ENCODE results near the gene PHLDB3. TPM values are rescaled to one million over a fixed set of nuclear protein-coding genes. Genes with fewer than 3 reads are reported as not detected.

The PHLDB3 gene
- polyA plus RNA-seq, 1 experiment = 5.3 TPM

- H3K27me3 ChIP-seq (ENCODE audit: control insufficient read depth, insufficient read depth, low read length) = no peaks in the 10 kb centered on the region
- ChIA-PET POLR2A (no interaction called here), CTCF (interaction anchor here (1.0 kb wide), 1 partner anchor 9 kb away, joined by 4 read pairs; no protein-coding TSS in a partner anchor)
- DNase-seq (ENCODE audit: low read depth) = no peak
- no peaks in the 10 kb centered on the region for H3K36me3 ChIP-seq (ENCODE audit: control insufficient read depth, insufficient read depth, low read length)
- no peak overlapping the region for H3K4me3 ChIP-seq (ENCODE audit: low read depth, low read length)
- TF ChIP-seq, protein P1, sequence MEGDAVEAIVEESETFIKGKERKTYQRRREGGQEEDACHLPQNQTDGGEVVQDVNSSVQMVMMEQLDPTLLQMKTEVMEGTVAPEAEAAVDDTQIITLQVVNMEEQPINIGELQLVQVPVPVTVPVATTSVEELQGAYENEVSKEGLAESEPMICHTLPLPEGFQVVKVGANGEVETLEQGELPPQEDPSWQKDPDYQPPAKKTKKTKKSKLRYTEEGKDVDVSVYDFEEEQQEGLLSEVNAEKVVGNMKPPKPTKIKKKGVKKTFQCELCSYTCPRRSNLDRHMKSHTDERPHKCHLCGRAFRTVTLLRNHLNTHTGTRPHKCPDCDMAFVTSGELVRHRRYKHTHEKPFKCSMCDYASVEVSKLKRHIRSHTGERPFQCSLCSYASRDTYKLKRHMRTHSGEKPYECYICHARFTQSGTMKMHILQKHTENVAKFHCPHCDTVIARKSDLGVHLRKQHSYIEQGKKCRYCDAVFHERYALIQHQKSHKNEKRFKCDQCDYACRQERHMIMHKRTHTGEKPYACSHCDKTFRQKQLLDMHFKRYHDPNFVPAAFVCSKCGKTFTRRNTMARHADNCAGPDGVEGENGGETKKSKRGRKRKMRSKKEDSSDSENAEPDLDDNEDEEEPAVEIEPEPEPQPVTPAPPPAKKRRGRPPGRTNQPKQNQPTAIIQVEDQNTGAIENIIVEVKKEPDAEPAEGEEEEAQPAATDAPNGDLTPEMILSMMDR (IDR thresholded peaks at IDR 0.05; ENCODE audit: insufficient read depth, low read depth, low read length) = no peak
Observed at GRCh38 chr19:43429395-43429794, 75.2 kb downstream of the PHLDB3 start.

- CTCF ChIA-PET = interaction anchor here (0.6 to 3.1 kb wide), 16 partner anchors 9 to 1867 kb away, joined by 3 to 12 read pairs (median 3); partner anchors contain the start of gene ZNF575
- POLR2A ChIA-PET = no interaction called here
- TF ChIP-seq, protein P1 (IDR thresholded peaks at IDR 0.05; ENCODE audit: insufficient read depth, low read depth, low read length) = peak; percentile 70
- no peak for DNase-seq (ENCODE audit: low read depth)
- Histone ChIP-seq H3K36me3 (ENCODE audit: control insufficient read depth, insufficient read depth, low read length) (no peaks in the 10 kb centered on the region), H3K4me3 (ENCODE audit: low read depth, low read length) (no peak overlapping the region), H3K27me3 (ENCODE audit: control insufficient read depth, insufficient read depth, low read length) (peaks cover 2% of the 10 kb centered on the region; the same call in 1 of the 2 replicates)
Observed at GRCh38 chr19:43425567-43426392, 78.8 kb downstream of the PHLDB3 start.

Other genes starting within 250 kb of the PHLDB3 start
- 5.5 and 8.6 TPM in 2 replicates for gene PSG9, start 235.2 kb downstream of the PHLDB3 start, polyA plus RNA-seq (2011; rRNA removed)
- 1.1 and 1.7 TPM in 2 replicates for gene CD177, start 151.1 kb downstream of the PHLDB3 start, polyA plus RNA-seq (2011; rRNA removed)
- not detected in 2 replicates for gene TEX101, start 89.9 kb downstream of the PHLDB3 start, polyA plus RNA-seq (2011; rRNA removed)
- 0.32 and 0.70 TPM in 2 replicates for gene LYPD3, start 39.1 kb downstream of the PHLDB3 start, polyA plus RNA-seq (2011; rRNA removed)
- gene ETHE1, start 22.5 kb upstream of the PHLDB3 start, polyA plus RNA-seq (2011; rRNA removed) = 188 and 261 TPM in 2 replicates
- gene ZNF575, start 28.4 kb upstream of the PHLDB3 start, polyA plus RNA-seq (2011; rRNA removed) = 0.09 and 0.33 TPM in 2 replicates
- 22.8 and 30.8 TPM in 2 replicates for gene XRCC1, start 70.8 kb upstream of the PHLDB3 start, polyA plus RNA-seq (2011; rRNA removed)
- gene PINLYP, start 71.1 kb upstream of the PHLDB3 start, polyA plus RNA-seq (2011; rRNA removed) = 2.0 and 2.2 TPM in 2 replicates
- gene IRGQ, start 91.4 kb upstream of the PHLDB3 start, polyA plus RNA-seq (2011; rRNA removed) = 5.4 and 7.0 TPM in 2 replicates
- gene ZNF576, start 91.8 kb upstream of the PHLDB3 start, polyA plus RNA-seq (2011; rRNA removed) = 9.0 and 14.8 TPM in 2 replicates
- gene SRRM5, start 107.3 kb upstream of the PHLDB3 start, polyA plus RNA-seq (2011; rRNA removed) = 0.04 and 0.06 TPM in 2 replicates
- 24.4 and 34.0 TPM in 2 replicates for gene ZNF428, start 114.9 kb upstream of the PHLDB3 start, polyA plus RNA-seq (2011; rRNA removed)
- 1.4 and 1.7 TPM in 2 replicates for gene CADM4, start 135.1 kb upstream of the PHLDB3 start, polyA plus RNA-seq (2011; rRNA removed)
- gene PLAUR, start 165.4 kb upstream of the PHLDB3 start, polyA plus RNA-seq (2011; rRNA removed) = 98.5 and 137 TPM in 2 replicates
- not detected in 2 replicates for gene IRGC, start 211.3 kb upstream of the PHLDB3 start, polyA plus RNA-seq (2011; rRNA removed)